Keratinocyte (primary cell): Measurements from ENCODE around the gene GOLGA6A. TPM values are rescaled to one million over a fixed set of nuclear protein-coding genes. Genes with fewer than 3 reads are reported as not detected.

ENCODE experiments used
- DNase-seq: peaks from one replicate; pipeline ENCODE4 v3.0.0-alpha.2; 2011; ENCODE audit warnings: low read depth, missing footprints, low spot score
- FAIRE-seq: peaks from 2 replicates; lab custom pipeline; 2011; peaks lifted over from hg19 to GRCh38; lab: Jason Lieb, UNC
- H2AFZ ChIP-seq: 2 replicates; pipeline ENCODE4 v1.6.0; 2012; ENCODE audit warnings: low read length, control low read depth, inconsistent platforms; ENCODE audit not compliant: control insufficient read depth
- H3K27ac ChIP-seq: 2 replicates; pipeline ENCODE4 v1.5.1; 2011; ENCODE audit warnings: low read length; ENCODE audit not compliant: control insufficient read depth, insufficient read depth
- H3K27me3 ChIP-seq: 3 replicates; pipeline ENCODE4 v1.6.0; 2011; ENCODE audit warnings: low read length; ENCODE audit not compliant: control insufficient read depth, insufficient read depth; ENCODE audit errors: extremely low read depth
- H3K36me3 ChIP-seq, 2 experiments: 2 replicates in 1 of 2; 3 replicates in 1 of 2; pipeline ENCODE4 v1.5.1; 2011; ENCODE audit warnings: low read length in 2 of 2, mild to moderate bottlenecking in 1 of 2; ENCODE audit not compliant: control insufficient read depth in 2 of 2, insufficient read depth in 2 of 2; ENCODE audit errors: extremely low read depth in 1 of 2
- H3K4me1 ChIP-seq: 3 replicates; pipeline ENCODE4 v1.5.1; 2011; ENCODE audit warnings: low read length; ENCODE audit not compliant: control insufficient read depth, insufficient read depth; ENCODE audit errors: extremely low read depth
- H3K4me2 ChIP-seq: 3 replicates; pipeline ENCODE4 v1.6.0; 2011; ENCODE audit warnings: low read depth, low read length; ENCODE audit not compliant: control insufficient read depth, insufficient read depth; ENCODE audit errors: extremely low read depth
- H3K4me3 ChIP-seq, 3 experiments: fragments of 200-600 bp in 1 of 3; sonication (generic) in 1 of 3; 2 replicates in 2 of 3; 3 replicates in 1 of 3; pipeline ENCODE4 v1.5.1; 2011 to 2016; ENCODE audit warnings: low read length in 3 of 3, mild to moderate bottlenecking in 3 of 3, control low read depth in 2 of 3, inconsistent platforms in 1 of 3, low read depth in 1 of 3, mixed read lengths in 1 of 3, mixed run types in 1 of 3, moderate library complexity in 1 of 3; ENCODE audit not compliant: control insufficient read depth in 2 of 3, insufficient read depth in 2 of 3; ENCODE audit errors: extremely low read depth in 1 of 3
- H3K79me2 ChIP-seq: 2 replicates; pipeline ENCODE4 v1.6.0; 2012; ENCODE audit warnings: low read length; ENCODE audit not compliant: control insufficient read depth, insufficient read depth
- H3K9ac ChIP-seq: 3 replicates; pipeline ENCODE4 v1.6.0; 2011; ENCODE audit warnings: low read length; ENCODE audit not compliant: control insufficient read depth, insufficient read depth; ENCODE audit errors: extremely low read depth
- H3K9me1 ChIP-seq: 3 replicates; pipeline ENCODE4 v1.6.0; 2011; ENCODE audit warnings: low read length; ENCODE audit not compliant: control insufficient read depth, insufficient read depth; ENCODE audit errors: extremely low read depth
- H3K9me3 ChIP-seq: 2 replicates; pipeline ENCODE4 v1.5.1; 2012; ENCODE audit warnings: low read depth, low read length; ENCODE audit not compliant: control insufficient read depth
- H4K20me1 ChIP-seq: 3 replicates; pipeline ENCODE4 v1.6.0; 2011; ENCODE audit warnings: low read length; ENCODE audit not compliant: control insufficient read depth, insufficient read depth; ENCODE audit errors: extremely low read depth
- EZH2 ChIP-seq: IDR thresholded peaks from one replicate; pipeline ENCODE4 v1.6.1; 2012; ENCODE audit warnings: inconsistent platforms, mild to moderate bottlenecking, low read length, moderate library complexity
- dilution Hi-C: fragments of 300-500 bp; cut with MboI; formaldehyde crosslinking; loops from one replicate; pipeline ENCODE4 v1.7.0; 2020; ENCODE audit warnings: low sequenced_read_pairs; ENCODE audit not compliant: extremely low pct_ligation_motif_present
- polyA plus RNA-seq, 5 experiments: library from polyadenylated mRNA; depleted of rRNA in 3 of 5; stranded (reverse) in 3 of 5; stranded (forward) in 1 of 5; unstranded in 1 of 5; fragments of >200 nt; gene quantifications; 1 replicate in 1 of 5; 2 replicates in 3 of 5; 3 replicates in 1 of 5; pipeline versions ENCODE4 v1.2.1 to v1.2.3, GENCODE V29; 2011 to 2012; ENCODE audit warnings: missing spikeins in 2 of 5, low read depth in 1 of 5, low replicate concordance in 1 of 5
- TF ChIP-seq, protein P1 (sequence below), 3 experiments: IDR thresholded peaks in 1 of 3; conservative IDR thresholded peaks in 1 of 3; optimal IDR thresholded peaks in 1 of 3; 2 replicates in 2 of 3; 3 replicates in 1 of 3; pipeline versions ENCODE3 to v1.5.1; 2011; ENCODE audit warnings: low read length in 3 of 3, mild to moderate bottlenecking in 3 of 3, moderate library complexity in 2 of 3, control low read depth in 1 of 3, inconsistent platforms in 1 of 3; ENCODE audit not compliant: insufficient read depth in 2 of 3; ENCODE audit errors: extremely low read depth in 1 of 3

The GOLGA6A gene
- polyA plus RNA-seq, 1 donor (not counting 4 experiments of a cell fraction or from before 2014, with no cell fraction given) = not detected

DNA sequence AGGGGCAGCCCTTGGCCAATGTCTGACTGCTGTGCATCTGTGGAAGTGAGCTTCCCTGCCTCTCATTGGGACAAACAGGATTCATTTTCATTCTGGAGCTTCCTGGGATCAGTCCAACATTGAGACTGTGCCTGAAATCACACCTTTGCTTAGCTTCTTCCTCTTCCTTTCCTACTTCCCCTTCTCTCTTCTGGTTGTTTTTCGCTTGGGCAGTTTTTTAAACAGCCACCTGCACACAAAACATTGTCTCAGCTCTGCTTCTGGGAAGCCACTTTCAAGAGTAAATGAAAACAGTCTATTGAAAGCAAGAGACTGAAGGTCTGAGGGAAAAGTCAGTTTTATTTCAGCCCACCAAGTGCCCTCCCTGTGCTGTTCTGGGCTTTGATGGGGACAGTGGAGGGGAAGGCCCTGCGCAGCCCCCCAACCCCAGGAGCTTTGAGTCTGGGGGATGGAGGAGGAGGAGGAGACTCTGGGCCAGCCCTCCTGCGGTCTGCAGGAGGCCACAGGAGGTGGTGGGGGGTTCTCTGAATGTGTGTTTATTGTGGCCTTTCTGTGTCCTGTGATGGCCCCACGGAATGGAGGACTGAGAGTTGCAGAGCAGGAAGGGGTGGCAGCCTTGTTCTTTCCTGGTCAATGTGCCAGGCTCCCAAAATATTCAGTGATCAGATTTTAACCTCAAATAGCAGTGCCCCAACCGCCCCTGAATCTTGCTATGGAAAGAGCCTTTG, 40.2 kb upstream of the GOLGA6A start:
- H2AFZ ChIP-seq = no peak overlapping the region
- H3K79me2 ChIP-seq = no peaks in the 10 kb centered on the region
- H3K9ac ChIP-seq = no peak overlapping the region
- no peak overlapping the region for H3K4me3 ChIP-seq
- no peaks in the 10 kb centered on the region for H3K9me3 ChIP-seq
- dilution Hi-C loops = no loop called here
- H3K4me1 ChIP-seq = no peaks in the 10 kb centered on the region
- H3K4me2 ChIP-seq = no peak overlapping the region
- H3K36me3 ChIP-seq = no peaks in the 10 kb centered on the region
- DNase-seq (no peak), FAIRE-seq (no peak)
- TF ChIP-seq EZH2 = no peak
- TF ChIP-seq, protein P1, sequence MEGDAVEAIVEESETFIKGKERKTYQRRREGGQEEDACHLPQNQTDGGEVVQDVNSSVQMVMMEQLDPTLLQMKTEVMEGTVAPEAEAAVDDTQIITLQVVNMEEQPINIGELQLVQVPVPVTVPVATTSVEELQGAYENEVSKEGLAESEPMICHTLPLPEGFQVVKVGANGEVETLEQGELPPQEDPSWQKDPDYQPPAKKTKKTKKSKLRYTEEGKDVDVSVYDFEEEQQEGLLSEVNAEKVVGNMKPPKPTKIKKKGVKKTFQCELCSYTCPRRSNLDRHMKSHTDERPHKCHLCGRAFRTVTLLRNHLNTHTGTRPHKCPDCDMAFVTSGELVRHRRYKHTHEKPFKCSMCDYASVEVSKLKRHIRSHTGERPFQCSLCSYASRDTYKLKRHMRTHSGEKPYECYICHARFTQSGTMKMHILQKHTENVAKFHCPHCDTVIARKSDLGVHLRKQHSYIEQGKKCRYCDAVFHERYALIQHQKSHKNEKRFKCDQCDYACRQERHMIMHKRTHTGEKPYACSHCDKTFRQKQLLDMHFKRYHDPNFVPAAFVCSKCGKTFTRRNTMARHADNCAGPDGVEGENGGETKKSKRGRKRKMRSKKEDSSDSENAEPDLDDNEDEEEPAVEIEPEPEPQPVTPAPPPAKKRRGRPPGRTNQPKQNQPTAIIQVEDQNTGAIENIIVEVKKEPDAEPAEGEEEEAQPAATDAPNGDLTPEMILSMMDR (optimal IDR thresholded peaks at IDR 0.05 in 1 of 3, IDR thresholded peaks at IDR 0.05 in 1 of 3, conservative IDR thresholded peaks at IDR 0.05 in 1 of 3; ENCODE audit: extremely low read depth in 1 of 3, insufficient read depth in 2 of 3, low read length in 3 of 3) = no peak
- H4K20me1 ChIP-seq = no peaks in the 10 kb centered on the region
- H3K27ac ChIP-seq = no peak overlapping the region
- H3K27me3 ChIP-seq = peaks cover 35% of the 10 kb centered on the region
- no peaks in the 10 kb centered on the region for H3K9me1 ChIP-seq

DNA sequence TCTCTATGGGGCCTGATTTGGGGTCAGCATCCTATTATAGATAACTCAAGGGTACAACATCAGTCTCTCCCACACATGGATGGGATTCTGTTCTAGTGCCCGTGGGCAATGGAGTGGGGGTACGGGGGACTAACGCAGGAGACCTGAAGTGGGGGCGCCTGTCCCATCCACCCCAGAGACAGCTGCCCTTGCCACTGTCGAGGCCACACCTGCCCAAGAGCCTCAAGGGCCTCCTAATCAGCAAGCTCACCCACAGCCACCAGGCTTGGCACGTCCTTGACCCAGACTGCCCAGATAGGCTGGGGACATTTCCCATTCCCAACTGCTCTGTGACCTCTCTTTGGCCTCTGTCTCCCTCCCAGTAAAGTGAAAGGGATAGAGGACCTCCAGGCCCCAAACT, 39.5 kb upstream of the GOLGA6A start:
- Histone ChIP-seq H3K9ac (no peak overlapping the region), H3K36me3 (no peaks in the 10 kb centered on the region), H3K27me3 (peaks cover 34% of the 10 kb centered on the region), H2AFZ (no peak overlapping the region), H3K79me2 (no peaks in the 10 kb centered on the region), H3K4me1 (no peaks in the 10 kb centered on the region), H3K9me1 (no peaks in the 10 kb centered on the region), H3K4me3 (no peak overlapping the region), H3K4me2 (no peak overlapping the region), H3K27ac (no peak overlapping the region), H4K20me1 (no peaks in the 10 kb centered on the region), H3K9me3 (no peaks in the 10 kb centered on the region)
- dilution Hi-C loops = no loop called here
- DNase-seq (no peak), FAIRE-seq (no peak)
- TF ChIP-seq, protein P1 (optimal IDR thresholded peaks at IDR 0.05 in 1 of 3, IDR thresholded peaks at IDR 0.05 in 1 of 3, conservative IDR thresholded peaks at IDR 0.05 in 1 of 3; ENCODE audit: extremely low read depth in 1 of 3, insufficient read depth in 2 of 3, low read length in 3 of 3) = no peak
- TF ChIP-seq EZH2 = no peak
